Type B pancreatic cell (in vitro differentiated cells): ENCODE measurements around the gene CTF1. TPM values are rescaled to one million over a fixed set of nuclear protein-coding genes. Genes with fewer than 3 reads are reported as not detected.

Experiments
- DNase-seq: peaks from one replicate; pipeline ENCODE4 v3.0.0; 2021; ENCODE audit warnings: mixed read lengths; ENCODE audit not compliant: unreplicated experiment; ENCODE audit errors: extremely low spot score
- H3K27ac Mint-ChIP-seq: 2 replicates; pipeline ENCODE4 v1.8.0; 2021; ENCODE audit warnings: mild to moderate bottlenecking, mixed read lengths
- H3K27me3 Mint-ChIP-seq: 2 replicates; pipeline ENCODE4 v1.8.0; 2021; ENCODE audit warnings: mixed read lengths
- H3K36me3 Mint-ChIP-seq: 2 replicates; pipeline ENCODE4 v1.8.0; 2021; ENCODE audit warnings: mixed read lengths
- H3K4me1 Mint-ChIP-seq: one replicate; pipeline ENCODE4 v1.8.0; 2021; ENCODE audit warnings: mixed read lengths; ENCODE audit not compliant: unreplicated experiment
- H3K4me3 Mint-ChIP-seq: 2 replicates; pipeline ENCODE4 v1.8.0; 2021; ENCODE audit warnings: mild to moderate bottlenecking, mixed read lengths
- H3K9me3 Mint-ChIP-seq: 2 replicates; pipeline ENCODE4 v1.8.0; 2021; ENCODE audit warnings: mixed read lengths
- total RNA-seq: library from RNA; stranded (reverse); gene quantifications from 2 replicates; pipeline ENCODE4 v1.2.1, GENCODE V29; 2021; ENCODE audit warnings: low replicate concordance
- TF ChIP-seq, protein P1 (sequence below): fragments of 200-600 bp; sonication (generic); conservative IDR thresholded peaks from 2 replicates; pipeline ENCODE4 v1.5.0; 2021; ENCODE audit warnings: antibody characterized with exemption, mild to moderate bottlenecking

CTF1 gene
- total RNA-seq, 1 donor from 2014 or later: 3.1 TPM

DNA sequence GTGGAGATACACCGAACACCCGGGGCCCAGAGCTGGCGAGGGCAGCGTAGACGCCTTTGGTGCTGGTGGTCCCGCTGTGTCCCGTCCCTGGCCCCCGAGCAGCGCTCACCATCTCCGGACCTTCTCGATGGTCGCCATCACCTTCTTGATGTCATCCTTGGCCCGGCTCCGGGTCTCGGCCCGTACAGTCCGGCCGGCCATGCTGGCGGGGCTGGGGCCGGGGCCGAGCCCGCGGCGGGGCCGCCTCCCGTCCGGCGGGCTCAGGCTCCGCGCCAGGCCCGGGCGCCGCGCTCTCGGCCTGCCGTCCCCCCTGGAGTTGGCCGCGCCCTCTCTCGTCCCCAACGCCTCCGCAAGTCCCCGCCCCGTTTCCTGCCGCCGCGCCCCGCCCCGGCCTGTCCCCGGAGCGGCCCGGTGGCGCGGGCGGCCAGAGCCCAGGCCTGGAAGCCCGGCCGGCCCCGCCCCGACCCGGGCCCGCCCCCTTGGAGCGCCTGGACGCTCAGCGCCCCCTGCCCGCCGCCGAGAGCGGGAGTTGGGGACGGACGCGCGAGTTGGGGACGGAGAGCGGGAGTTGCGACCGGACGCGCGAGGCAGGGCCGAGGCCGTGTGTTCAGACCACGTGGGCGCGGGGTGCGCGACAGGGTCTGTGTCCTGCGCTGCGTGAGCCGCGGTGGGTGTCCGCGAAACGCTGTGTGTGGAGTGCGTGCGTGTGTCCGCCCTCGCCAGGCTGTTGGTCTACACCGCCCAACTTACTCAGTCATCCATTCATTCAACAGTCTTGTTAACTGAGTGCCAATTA is 2.5 kb upstream of the CTF1 start, which contains the start of gene BCL7C:
TSS of gene BCL7C (minus strand) at position 334 of the 796 bp plus-strand sequence. CDS start at position 201, 133 bp downstream.
- peak within 1 kb of the TSS; percentile 94 for H3K4me3 Mint-ChIP-seq
- H3K36me3 Mint-ChIP-seq: peaks cover 9% of the 10 kb centered on the region
- no peaks in the 10 kb centered on the region for H3K27me3 Mint-ChIP-seq
- H3K9me3 Mint-ChIP-seq: no peaks in the 10 kb centered on the region
- peaks cover 29% of the 10 kb centered on the region for H3K4me1 Mint-ChIP-seq
- peak within 1 kb of the TSS; percentile 95 for H3K27ac Mint-ChIP-seq
- peak; percentile 93 for DNase-seq
- TF ChIP-seq, protein P1, sequence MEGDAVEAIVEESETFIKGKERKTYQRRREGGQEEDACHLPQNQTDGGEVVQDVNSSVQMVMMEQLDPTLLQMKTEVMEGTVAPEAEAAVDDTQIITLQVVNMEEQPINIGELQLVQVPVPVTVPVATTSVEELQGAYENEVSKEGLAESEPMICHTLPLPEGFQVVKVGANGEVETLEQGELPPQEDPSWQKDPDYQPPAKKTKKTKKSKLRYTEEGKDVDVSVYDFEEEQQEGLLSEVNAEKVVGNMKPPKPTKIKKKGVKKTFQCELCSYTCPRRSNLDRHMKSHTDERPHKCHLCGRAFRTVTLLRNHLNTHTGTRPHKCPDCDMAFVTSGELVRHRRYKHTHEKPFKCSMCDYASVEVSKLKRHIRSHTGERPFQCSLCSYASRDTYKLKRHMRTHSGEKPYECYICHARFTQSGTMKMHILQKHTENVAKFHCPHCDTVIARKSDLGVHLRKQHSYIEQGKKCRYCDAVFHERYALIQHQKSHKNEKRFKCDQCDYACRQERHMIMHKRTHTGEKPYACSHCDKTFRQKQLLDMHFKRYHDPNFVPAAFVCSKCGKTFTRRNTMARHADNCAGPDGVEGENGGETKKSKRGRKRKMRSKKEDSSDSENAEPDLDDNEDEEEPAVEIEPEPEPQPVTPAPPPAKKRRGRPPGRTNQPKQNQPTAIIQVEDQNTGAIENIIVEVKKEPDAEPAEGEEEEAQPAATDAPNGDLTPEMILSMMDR: peak; percentile 54

GRCh38 chr16:30894540-30895368 is 1.7 kb upstream of the CTF1 start:
- H3K36me3 Mint-ChIP-seq: peaks cover 6% of the 10 kb centered on the region
- H3K27ac Mint-ChIP-seq: peak overlapping the region; percentile 95
- H3K4me3 Mint-ChIP-seq: peak overlapping the region; percentile 94
- TF ChIP-seq, protein P1: no peak
- H3K4me1 Mint-ChIP-seq: peaks cover 29% of the 10 kb centered on the region
- no peaks in the 10 kb centered on the region for H3K27me3 Mint-ChIP-seq
- no peak for DNase-seq
- H3K9me3 Mint-ChIP-seq: no peaks in the 10 kb centered on the region

GRCh38 chr16:30895627-30896260 is 670 bp upstream of the CTF1 start:
- TF ChIP-seq, protein P1: no peak
- Mint-ChIP-seq H3K27ac (peak overlapping the region; percentile 95), H3K27me3 (no peaks in the 10 kb centered on the region), H3K4me1 (peaks cover 29% of the 10 kb centered on the region), H3K4me3 (peak overlapping the region; percentile 94), H3K9me3 (no peaks in the 10 kb centered on the region), H3K36me3 (peaks cover 4% of the 10 kb centered on the region)
- DNase-seq: no peak

- peak overlapping the region; percentile 95 for H3K27ac Mint-ChIP-seq
- H3K4me3 Mint-ChIP-seq: peak overlapping the region; percentile 94
- peaks cover 29% of the 10 kb centered on the region for H3K4me1 Mint-ChIP-seq
- H3K27me3 Mint-ChIP-seq: no peaks in the 10 kb centered on the region
- no peaks in the 10 kb centered on the region for H3K9me3 Mint-ChIP-seq
- H3K36me3 Mint-ChIP-seq: no peaks in the 10 kb centered on the region
- DNase-seq: peak; percentile 88
- TF ChIP-seq, protein P1: no peak
Measured at GRCh38 chr16:30896889-30897733, 697 bp downstream of the CTF1 start.

DNA sequence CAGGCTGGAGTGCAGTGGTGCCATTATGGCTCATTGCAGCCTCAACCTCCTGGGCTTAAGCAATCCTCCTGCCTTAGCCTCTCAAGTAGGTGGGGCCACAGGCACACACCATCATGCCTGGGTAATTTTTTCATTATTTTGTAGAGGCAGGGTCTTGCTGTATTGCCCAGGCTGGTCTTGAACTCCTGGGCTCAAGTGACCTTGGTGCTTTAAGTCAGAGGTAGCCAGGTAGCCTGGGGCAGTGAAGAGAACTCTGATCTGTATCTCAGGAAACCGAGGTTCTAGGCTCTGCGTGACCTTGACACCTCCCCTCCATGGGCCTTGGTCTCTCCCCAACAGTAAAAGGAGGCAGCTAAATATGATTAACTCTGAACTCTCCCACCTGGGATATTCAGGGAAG is 3.4 kb downstream of the CTF1 start:
- Mint-ChIP-seq H3K27me3 (no peaks in the 10 kb centered on the region), H3K27ac (no peak overlapping the region), H3K4me1 (peaks cover 33% of the 10 kb centered on the region), H3K4me3 (no peak overlapping the region), H3K36me3 (no peaks in the 10 kb centered on the region), H3K9me3 (no peaks in the 10 kb centered on the region)
- no peak for DNase-seq
- TF ChIP-seq, protein P1: no peak
